ENCODE data around the gene SNTB2. TPM values are rescaled to one million over a fixed set of nuclear protein-coding genes. Genes with fewer than 3 reads are reported as not detected.

Gene SNTB2
- total and polyA plus RNA-seq, 2 of the 13 experiments (the other 11 are each of a cell fraction or from before 2014, with no cell fraction given), result 11.5 to 19.2 TPM

- TF ChIP-seq ZNF549 (CRISPR knock-in tag; IDR thresholded peaks at IDR 0.05), result no peak
- no peak for TF ChIP-seq TBX3 (IDR thresholded peaks at IDR 0.05; ENCODE audit: borderline replicate concordance)
- peak; percentile 77; the same call in 1 of the 2 replicates for TF ChIP-seq ZNF768 (CRISPR knock-in tag; IDR thresholded peaks at IDR 0.05)
- peak; percentile 43; the same call in 1 of the 2 replicates for TF ChIP-seq GATA4 (IDR thresholded peaks at IDR 0.05; ENCODE audit: borderline replicate concordance, low read depth)
- TF ChIP-seq ZNF816 (CRISPR knock-in tag; IDR thresholded peaks at IDR 0.05; ENCODE audit: borderline replicate concordance), result peak; percentile 57; the same call in 1 of the 2 replicates
- peak; percentile 66; the same call in 1 of the 2 replicates for TF ChIP-seq EED (CRISPR knock-in tag; IDR thresholded peaks at IDR 0.05)
- TF ChIP-seq KLF15 (CRISPR knock-in tag; IDR thresholded peaks at IDR 0.05; ENCODE audit: borderline replicate concordance), result no peak
- TF ChIP-seq, protein P1, sequence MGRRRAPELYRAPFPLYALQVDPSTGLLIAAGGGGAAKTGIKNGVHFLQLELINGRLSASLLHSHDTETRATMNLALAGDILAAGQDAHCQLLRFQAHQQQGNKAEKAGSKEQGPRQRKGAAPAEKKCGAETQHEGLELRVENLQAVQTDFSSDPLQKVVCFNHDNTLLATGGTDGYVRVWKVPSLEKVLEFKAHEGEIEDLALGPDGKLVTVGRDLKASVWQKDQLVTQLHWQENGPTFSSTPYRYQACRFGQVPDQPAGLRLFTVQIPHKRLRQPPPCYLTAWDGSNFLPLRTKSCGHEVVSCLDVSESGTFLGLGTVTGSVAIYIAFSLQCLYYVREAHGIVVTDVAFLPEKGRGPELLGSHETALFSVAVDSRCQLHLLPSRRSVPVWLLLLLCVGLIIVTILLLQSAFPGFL (CRISPR knock-in tag; IDR thresholded peaks at IDR 0.05), result no peak
- peak; percentile 89; the same call in 1 of the 2 replicates for TF ChIP-seq REL (CRISPR knock-in tag; conservative IDR thresholded peaks at IDR 0.05)
- TF ChIP-seq, protein P2, sequence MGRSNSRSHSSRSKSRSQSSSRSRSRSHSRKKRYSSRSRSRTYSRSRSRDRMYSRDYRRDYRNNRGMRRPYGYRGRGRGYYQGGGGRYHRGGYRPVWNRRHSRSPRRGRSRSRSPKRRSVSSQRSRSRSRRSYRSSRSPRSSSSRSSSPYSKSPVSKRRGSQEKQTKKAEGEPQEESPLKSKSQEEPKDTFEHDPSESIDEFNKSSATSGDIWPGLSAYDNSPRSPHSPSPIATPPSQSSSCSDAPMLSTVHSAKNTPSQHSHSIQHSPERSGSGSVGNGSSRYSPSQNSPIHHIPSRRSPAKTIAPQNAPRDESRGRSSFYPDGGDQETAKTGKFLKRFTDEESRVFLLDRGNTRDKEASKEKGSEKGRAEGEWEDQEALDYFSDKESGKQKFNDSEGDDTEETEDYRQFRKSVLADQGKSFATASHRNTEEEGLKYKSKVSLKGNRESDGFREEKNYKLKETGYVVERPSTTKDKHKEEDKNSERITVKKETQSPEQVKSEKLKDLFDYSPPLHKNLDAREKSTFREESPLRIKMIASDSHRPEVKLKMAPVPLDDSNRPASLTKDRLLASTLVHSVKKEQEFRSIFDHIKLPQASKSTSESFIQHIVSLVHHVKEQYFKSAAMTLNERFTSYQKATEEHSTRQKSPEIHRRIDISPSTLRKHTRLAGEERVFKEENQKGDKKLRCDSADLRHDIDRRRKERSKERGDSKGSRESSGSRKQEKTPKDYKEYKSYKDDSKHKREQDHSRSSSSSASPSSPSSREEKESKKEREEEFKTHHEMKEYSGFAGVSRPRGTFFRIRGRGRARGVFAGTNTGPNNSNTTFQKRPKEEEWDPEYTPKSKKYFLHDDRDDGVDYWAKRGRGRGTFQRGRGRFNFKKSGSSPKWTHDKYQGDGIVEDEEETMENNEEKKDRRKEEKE (IDR thresholded peaks at IDR 0.05), result no peak
- peak; percentile 43 for TF ChIP-seq RARA (CRISPR knock-in tag; IDR thresholded peaks at IDR 0.05)
- TF ChIP-seq KLF13 (CRISPR knock-in tag; IDR thresholded peaks at IDR 0.05), result peak; percentile 94; the same call in 1 of the 2 replicates
- TF ChIP-seq NRL (CRISPR knock-in tag; IDR thresholded peaks at IDR 0.05; ENCODE audit: borderline replicate concordance), result no peak; the same call in 1 of the 2 replicates
- TF ChIP-seq, protein P3, sequence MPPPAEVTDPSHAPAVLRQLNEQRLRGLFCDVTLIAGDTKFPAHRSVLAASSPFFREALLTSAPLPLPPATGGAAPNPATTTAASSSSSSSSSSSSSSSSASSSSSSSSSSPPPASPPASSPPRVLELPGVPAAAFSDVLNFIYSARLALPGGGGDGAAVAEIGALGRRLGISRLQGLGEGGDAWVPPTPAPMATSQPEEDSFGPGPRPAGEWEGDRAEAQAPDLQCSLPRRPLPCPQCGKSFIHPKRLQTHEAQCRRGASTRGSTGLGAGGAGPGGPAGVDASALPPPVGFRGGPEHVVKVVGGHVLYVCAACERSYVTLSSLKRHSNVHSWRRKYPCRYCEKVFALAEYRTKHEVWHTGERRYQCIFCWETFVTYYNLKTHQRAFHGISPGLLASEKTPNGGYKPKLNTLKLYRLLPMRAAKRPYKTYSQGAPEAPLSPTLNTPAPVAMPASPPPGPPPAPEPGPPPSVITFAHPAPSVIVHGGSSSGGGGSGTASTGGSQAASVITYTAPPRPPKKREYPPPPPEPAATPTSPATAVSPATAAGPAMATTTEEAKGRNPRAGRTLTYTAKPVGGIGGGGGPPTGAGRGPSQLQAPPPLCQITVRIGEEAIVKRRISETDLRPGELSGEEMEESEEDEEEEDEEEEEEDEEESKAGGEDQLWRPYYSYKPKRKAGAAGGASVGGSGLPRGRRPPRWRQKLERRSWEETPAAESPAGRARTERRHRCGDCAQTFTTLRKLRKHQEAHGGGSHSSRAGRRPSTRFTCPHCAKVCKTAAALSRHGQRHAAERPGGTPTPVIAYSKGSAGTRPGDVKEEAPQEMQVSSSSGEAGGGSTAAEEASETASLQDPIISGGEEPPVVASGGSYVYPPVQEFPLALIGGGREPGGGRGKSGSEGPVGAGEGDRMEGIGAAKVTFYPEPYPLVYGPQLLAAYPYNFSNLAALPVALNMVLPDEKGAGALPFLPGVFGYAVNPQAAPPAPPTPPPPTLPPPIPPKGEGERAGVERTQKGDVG (CRISPR knock-in tag; IDR thresholded peaks at IDR 0.05; ENCODE audit: borderline replicate concordance), result no peak; the same call in 1 of the 2 replicates
- peak; percentile 84; the same call in 1 of the 2 replicates for TF ChIP-seq GLI4 (CRISPR knock-in tag; IDR thresholded peaks at IDR 0.05; ENCODE audit: borderline replicate concordance)
- TF ChIP-seq ZNF567 (CRISPR knock-in tag; IDR thresholded peaks at IDR 0.05; ENCODE audit: borderline replicate concordance), result peak; percentile 90; the same call in 1 of the 2 replicates
- no peak for TF ChIP-seq TCF7L2 (IDR thresholded peaks at IDR 0.05; ENCODE audit: low read depth, low read length)
- peak; percentile 63; the same call in 1 of the 2 replicates for TF ChIP-seq MAF1 (CRISPR knock-in tag; IDR thresholded peaks at IDR 0.05; ENCODE audit: borderline replicate concordance)
- TF ChIP-seq THYN1 (CRISPR knock-in tag; IDR thresholded peaks at IDR 0.05; ENCODE audit: borderline replicate concordance, low read depth), result no peak
- TF ChIP-seq HNF4G (IDR thresholded peaks at IDR 0.05; ENCODE audit: borderline replicate concordance, low read depth, low read length), result no peak
- TF ChIP-seq HNF4G (CRISPR knock-in tag; IDR thresholded peaks at IDR 0.05; ENCODE audit: borderline replicate concordance, low read depth), result peak; percentile 66; the same call in 1 of the 2 replicates
- TF ChIP-seq HES4 (CRISPR knock-in tag; IDR thresholded peaks at IDR 0.05; ENCODE audit: borderline replicate concordance), result peak; percentile 92
These were observed 143.5 kb downstream of the SNTB2 start, which contains the start of gene PDF (continued) for GRCh38 chr16:69330286-69331109.
